PC-3 (cell line): ENCODE results near the gene MAGI2. TPM values are rescaled to one million over a fixed set of nuclear protein-coding genes. Genes with fewer than 3 reads are reported as not detected.

ENCODE experiments used
- ATAC-seq: fragments of 200-7000 bp; cut with Tn5 transposase; 2 replicates; pipeline ENCODE4 v1.9.1; 2020; ENCODE audit warnings: mild to moderate bottlenecking, moderate library complexity
- BruUV-seq: library from RNA; stranded (reverse); fragments of 400-500 nt; replicated peaks from 2 replicates; lab custom pipeline; 2021; lab: Mats Ljungman, UMichigan
- CTCF ChIA-PET: fragments of 300-600 bp; sonication (Branson Sonifier 250); formaldehyde crosslinking; loops from one replicate; lab custom pipeline; 2022; ENCODE audit warnings: antibody characterized with exemption; lab: Charles Lee
- POLR2A ChIA-PET: fragments of 300-600 bp; sonication (Branson Sonifier 250); formaldehyde crosslinking; loops from one replicate; lab custom pipeline; 2022; ENCODE audit warnings: antibody characterized with exemption; ENCODE audit not compliant: unreplicated experiment; lab: Charles Lee
- DNase-seq: peaks from one replicate; pipeline ENCODE4 v3.0.0-alpha.2; 2015
- H2AFZ ChIP-seq: fragments of 300-600 bp; sonication (generic); 2 replicates; pipeline ENCODE4 v1.6.0; 2016; ENCODE audit warnings: antibody characterized with exemption, low read length
- H3F3A ChIP-seq: fragments of 300-600 bp; sonication (generic); one replicate; pipeline ENCODE4 v1.6.0; 2017; ENCODE audit warnings: antibody characterized with exemption, low read length, control low read depth, mild to moderate bottlenecking; ENCODE audit not compliant: unreplicated experiment
- H3K27ac ChIP-seq: fragments of 300-600 bp; sonication (generic); 2 replicates; pipeline ENCODE4 v1.5.1; 2016; ENCODE audit warnings: mild to moderate bottlenecking, low read length
- H3K27me3 ChIP-seq: fragments of 300-600 bp; sonication (generic); 2 replicates; pipeline ENCODE4 v1.6.1; 2016; ENCODE audit warnings: low read length, mixed read lengths
- H3K36me3 ChIP-seq: fragments of 300-600 bp; sonication (generic); 2 replicates; pipeline ENCODE4 v1.6.1; 2016; ENCODE audit warnings: low read depth, mixed run types, low read length, mixed read lengths
- H3K4me1 ChIP-seq: fragments of 300-600 bp; sonication (generic); 2 replicates; pipeline ENCODE4 v1.5.1; 2016; ENCODE audit warnings: low read length; ENCODE audit not compliant: insufficient read depth
- H3K4me2 ChIP-seq: fragments of 300-600 bp; sonication (generic); 2 replicates; pipeline ENCODE4 v1.6.0; 2016; ENCODE audit warnings: low read length
- H3K4me3 ChIP-seq: fragments of 300-600 bp; sonication (generic); 2 replicates; pipeline ENCODE4 v1.5.1; 2016; ENCODE audit warnings: mild to moderate bottlenecking, low read length, mixed read lengths
- H3K79me2 ChIP-seq: fragments of 300-600 bp; sonication (generic); 2 replicates; pipeline ENCODE4 v1.6.1; 2017; ENCODE audit warnings: low read length, mixed read lengths
- H3K9ac ChIP-seq: fragments of 300-600 bp; sonication (generic); 2 replicates; pipeline ENCODE4 v1.6.0; 2016; ENCODE audit warnings: mild to moderate bottlenecking, low read length
- H3K9me2 ChIP-seq: fragments of 300-600 bp; sonication (generic); replicated peaks from 2 replicates; pipeline ENCODE4 v1.6.1; 2016; ENCODE audit warnings: mixed run types, low read length, mixed read lengths
- H3K9me3 ChIP-seq: fragments of 300-600 bp; sonication (generic); 2 replicates; pipeline ENCODE4 v1.6.1; 2016; ENCODE audit warnings: low read length, mixed read lengths
- H4K20me1 ChIP-seq: fragments of 300-600 bp; sonication (generic); 2 replicates; pipeline ENCODE4 v1.6.1; 2016; ENCODE audit warnings: low read length, mixed read lengths
- EZH2 ChIP-seq: fragments of 300-600 bp; sonication (generic); IDR thresholded peaks from one replicate; pipeline ENCODE4 v1.6.1; 2017; ENCODE audit warnings: antibody characterized with exemption, mild to moderate bottlenecking, low read length; ENCODE audit not compliant: unreplicated experiment
- EZH2phosphoT487 ChIP-seq: fragments of 300-600 bp; sonication (generic); IDR thresholded peaks from 2 replicates; pipeline ENCODE4 v1.6.1; 2018; ENCODE audit warnings: mild to moderate bottlenecking, antibody characterized with exemption, low read length, borderline replicate concordance
- intact Hi-C: fragments of 100-400 bp; cut with micrococcal nuclease; formaldehyde crosslinking; loops from 2 replicates; pipeline ENCODE4 v1.9.0; 2023
- total RNA-seq: library from RNA; depleted of rRNA; stranded (reverse); fragments of >200 nt; gene quantifications from 2 replicates; pipeline ENCODE4 v1.2.3, GENCODE V29; 2014
- TF ChIP-seq, protein P1 (sequence below): fragments of 300-600 bp; sonication (generic); conservative IDR thresholded peaks from 2 replicates; pipeline ENCODE4 v1.5.1; 2017; ENCODE audit warnings: antibody characterized with exemption, low read depth, mild to moderate bottlenecking, low read length

MAGI2 gene
- total RNA-seq, 1 experiment from 2014 or later: not detected

- H3K4me2 ChIP-seq: no peak overlapping the region
- no peaks in the 10 kb centered on the region for H3K9me3 ChIP-seq
- no peaks in the 10 kb centered on the region for H4K20me1 ChIP-seq
- ChIA-PET POLR2A (no interaction called here), CTCF (no interaction called here)
- ATAC-seq (no peak), DNase-seq (no peak)
- H3K79me2 ChIP-seq: no peaks in the 10 kb centered on the region
- no peak overlapping the region for H3K27ac ChIP-seq
- H3K9me2 ChIP-seq: no peaks in the 10 kb centered on the region
- no peak overlapping the region for H3K4me3 ChIP-seq
- BruUV-seq: no TSS peak
- H3K9ac ChIP-seq: no peak overlapping the region
- H3K36me3 ChIP-seq: no peaks in the 10 kb centered on the region
- H3F3A ChIP-seq: no peaks in the 10 kb centered on the region
- H2AFZ ChIP-seq: no peak overlapping the region
- intact Hi-C loops: no loop called here
- TF ChIP-seq, protein P1, sequence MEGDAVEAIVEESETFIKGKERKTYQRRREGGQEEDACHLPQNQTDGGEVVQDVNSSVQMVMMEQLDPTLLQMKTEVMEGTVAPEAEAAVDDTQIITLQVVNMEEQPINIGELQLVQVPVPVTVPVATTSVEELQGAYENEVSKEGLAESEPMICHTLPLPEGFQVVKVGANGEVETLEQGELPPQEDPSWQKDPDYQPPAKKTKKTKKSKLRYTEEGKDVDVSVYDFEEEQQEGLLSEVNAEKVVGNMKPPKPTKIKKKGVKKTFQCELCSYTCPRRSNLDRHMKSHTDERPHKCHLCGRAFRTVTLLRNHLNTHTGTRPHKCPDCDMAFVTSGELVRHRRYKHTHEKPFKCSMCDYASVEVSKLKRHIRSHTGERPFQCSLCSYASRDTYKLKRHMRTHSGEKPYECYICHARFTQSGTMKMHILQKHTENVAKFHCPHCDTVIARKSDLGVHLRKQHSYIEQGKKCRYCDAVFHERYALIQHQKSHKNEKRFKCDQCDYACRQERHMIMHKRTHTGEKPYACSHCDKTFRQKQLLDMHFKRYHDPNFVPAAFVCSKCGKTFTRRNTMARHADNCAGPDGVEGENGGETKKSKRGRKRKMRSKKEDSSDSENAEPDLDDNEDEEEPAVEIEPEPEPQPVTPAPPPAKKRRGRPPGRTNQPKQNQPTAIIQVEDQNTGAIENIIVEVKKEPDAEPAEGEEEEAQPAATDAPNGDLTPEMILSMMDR: no peak
- TF ChIP-seq EZH2 (no peak), EZH2phosphoT487 (no peak)
- no peaks in the 10 kb centered on the region for H3K4me1 ChIP-seq
- H3K27me3 ChIP-seq: peaks cover 74% of the 10 kb centered on the region
Observed at GRCh38 chr7:78396210-78396609, 1057.3 kb downstream of the MAGI2 start.

GRCh38 chr7:78395298-78396036 is 1058.0 kb downstream of the MAGI2 start:
- ATAC-seq: no peak
- no peak overlapping the region for H3K27ac ChIP-seq

GRCh38 chr7:78389022-78389421 is 1064.4 kb downstream of the MAGI2 start:
- no peak overlapping the region for H3K9ac ChIP-seq
- no peaks in the 10 kb centered on the region for H3K9me2 ChIP-seq
- H3K27ac ChIP-seq: no peak overlapping the region
- H3K9me3 ChIP-seq: no peaks in the 10 kb centered on the region
- no peak overlapping the region for H2AFZ ChIP-seq
- H3K4me1 ChIP-seq: no peaks in the 10 kb centered on the region
- DNase-seq (no peak), ATAC-seq (no peak)
- H3K4me3 ChIP-seq: no peak overlapping the region
- H3K4me2 ChIP-seq: no peak overlapping the region
- intact Hi-C loops: no loop called here
- no peaks in the 10 kb centered on the region for H3K36me3 ChIP-seq
- POLR2A ChIA-PET: no interaction called here
- H3K27me3 ChIP-seq: peaks cover 44% of the 10 kb centered on the region
- CTCF ChIA-PET: no interaction called here
- H4K20me1 ChIP-seq: no peaks in the 10 kb centered on the region
- no peaks in the 10 kb centered on the region for H3F3A ChIP-seq
- TF ChIP-seq, protein P1: no peak
- TF ChIP-seq EZH2: no peak
- no TSS peak for BruUV-seq
- no peaks in the 10 kb centered on the region for H3K79me2 ChIP-seq

More at GRCh38 chr7:78395298-78396036, 1058.0 kb downstream of the MAGI2 start:
- no TSS peak for BruUV-seq
- DNase-seq: no peak
- POLR2A ChIA-PET: no interaction called here
- H3K4me2 ChIP-seq: no peak overlapping the region
- H4K20me1 ChIP-seq: no peaks in the 10 kb centered on the region
- no peaks in the 10 kb centered on the region for H3K4me1 ChIP-seq
- H3K27me3 ChIP-seq: peaks cover 72% of the 10 kb centered on the region
- no peak overlapping the region for H2AFZ ChIP-seq
- CTCF ChIA-PET: no interaction called here
- TF ChIP-seq, protein P1: no peak
- TF ChIP-seq EZH2: no peak
- H3K36me3 ChIP-seq: no peaks in the 10 kb centered on the region
- H3K79me2 ChIP-seq: no peaks in the 10 kb centered on the region
- H3K9me2 ChIP-seq: no peaks in the 10 kb centered on the region
- H3K4me3 ChIP-seq: no peak overlapping the region
- H3K9ac ChIP-seq: no peak overlapping the region
- H3F3A ChIP-seq: no peaks in the 10 kb centered on the region
- intact Hi-C loops: no loop called here
- H3K9me3 ChIP-seq: no peaks in the 10 kb centered on the region
